Glutamatergic neuron (in vitro differentiated cells): ENCODE measurements around the gene SLC36A3. TPM values are rescaled to one million over a fixed set of nuclear protein-coding genes. Genes with fewer than 3 reads are reported as not detected.

Experiments used
- DNase-seq: peaks from one replicate; pipeline ENCODE4 v3.0.0; 2022
- H3K27ac Mint-ChIP-seq: one replicate; pipeline ENCODE4 v1.8.0; 2020; ENCODE audit warnings: mild to moderate bottlenecking, mixed read lengths, inconsistent platforms; ENCODE audit not compliant: unreplicated experiment
- H3K27me3 Mint-ChIP-seq: one replicate; pipeline ENCODE4 v1.8.0; 2020; ENCODE audit warnings: mild to moderate bottlenecking, moderate library complexity, mixed read lengths, inconsistent platforms; ENCODE audit not compliant: unreplicated experiment
- H3K36me3 Mint-ChIP-seq: one replicate; pipeline ENCODE4 v1.8.0; 2020; ENCODE audit warnings: mild to moderate bottlenecking, mixed read lengths, inconsistent platforms; ENCODE audit not compliant: unreplicated experiment
- H3K4me1 Mint-ChIP-seq: one replicate; pipeline ENCODE4 v1.8.0; 2020; ENCODE audit warnings: mild to moderate bottlenecking, low read depth, mixed read lengths, inconsistent platforms; ENCODE audit not compliant: unreplicated experiment
- H3K4me3 Mint-ChIP-seq: one replicate; pipeline ENCODE4 v1.8.0; 2020; ENCODE audit warnings: mild to moderate bottlenecking, mixed read lengths, inconsistent platforms; ENCODE audit not compliant: unreplicated experiment
- H3K9me3 Mint-ChIP-seq: one replicate; pipeline ENCODE4 v1.8.0; 2020; ENCODE audit warnings: mild to moderate bottlenecking, moderate library complexity, mixed read lengths, inconsistent platforms; ENCODE audit not compliant: unreplicated experiment
- CTCF ChIP-seq: fragments of 200-600 bp; sonication (generic); IDR thresholded peaks from one replicate; pipeline ENCODE4 v1.5.0; 2021; ENCODE audit not compliant: partially characterized antibody, unreplicated experiment
- long read RNA-seq: library from polyadenylated mRNA; unstranded; transcript quantifications from one replicate; pipeline ENCODE4 v2.0.0, GENCODE V29; 2020; ENCODE audit not compliant: unreplicated experiment
- total RNA-seq: library from RNA; stranded (reverse); fragmentation: NEBNext Ultra II Directional; extraction: Animal tissue kit (Norgen Biotek cat#: 25700); gene quantifications from one replicate; pipeline ENCODE4 v1.2.1, GENCODE V29; 2021; ENCODE audit not compliant: unreplicated experiment

The SLC36A3 gene
- total RNA-seq: not detected
- long read RNA-seq: 0 reads

GRCh38 chr5:151303666-151304065 is at the start of gene SLC36A3:
Gene SLC36A3, minus strand, starts transcription at chr5:151303766. Its CDS starts 412 bp downstream, at chr5:151303354.
- peaks cover 4% of the 10 kb centered on the region for H3K27me3 Mint-ChIP-seq
- no peak within 1 kb of the TSS for H3K4me3 Mint-ChIP-seq
- peaks cover 6% of the 10 kb centered on the region for H3K36me3 Mint-ChIP-seq
- no peak for TF ChIP-seq CTCF
- DNase-seq: no peak
- no peaks in the 10 kb centered on the region for H3K4me1 Mint-ChIP-seq
- no peak within 1 kb of the TSS for H3K27ac Mint-ChIP-seq
- no peaks in the 10 kb centered on the region for H3K9me3 Mint-ChIP-seq

GRCh38 chr5:151351671-151352070 is 48.1 kb upstream of the SLC36A3 start:
- Mint-ChIP-seq H3K9me3 (no peaks in the 10 kb centered on the region), H3K4me1 (no peaks in the 10 kb centered on the region), H3K36me3 (no peaks in the 10 kb centered on the region), H3K4me3 (no peak overlapping the region), H3K27me3 (peaks cover 2% of the 10 kb centered on the region), H3K27ac (no peak overlapping the region)
- DNase-seq: no peak
- TF ChIP-seq CTCF: no peak

- H3K4me3 Mint-ChIP-seq: no peak overlapping the region
- H3K9me3 Mint-ChIP-seq: no peaks in the 10 kb centered on the region
- H3K36me3 Mint-ChIP-seq: no peaks in the 10 kb centered on the region
- no peak overlapping the region for H3K27ac Mint-ChIP-seq
- H3K4me1 Mint-ChIP-seq: no peaks in the 10 kb centered on the region
- DNase-seq: no peak
- H3K27me3 Mint-ChIP-seq: peaks cover 5% of the 10 kb centered on the region
- TF ChIP-seq CTCF: no peak
Observed at GRCh38 chr5:151348789-151349188, 45.2 kb upstream of the SLC36A3 start.

- no peak within 1 kb of the TSS for H3K4me3 Mint-ChIP-seq
- no peak for TF ChIP-seq CTCF
- no peaks in the 10 kb centered on the region for H3K36me3 Mint-ChIP-seq
- no peak for DNase-seq
- H3K4me1 Mint-ChIP-seq: no peaks in the 10 kb centered on the region
- peaks cover 3% of the 10 kb centered on the region for H3K9me3 Mint-ChIP-seq
- peaks cover 8% of the 10 kb centered on the region for H3K27me3 Mint-ChIP-seq
- H3K27ac Mint-ChIP-seq: no peak within 1 kb of the TSS
Observed at GRCh38 chr5:151347369-151347768, 43.8 kb upstream of the SLC36A3 start, which contains the start of gene SLC36A2. Gene SLC36A2, minus strand, starts transcription at chr5:151347559. Its CDS starts 99 bp downstream, at chr5:151347460.

GRCh38 chr5:151345808-151346478 is 42.4 kb upstream of the SLC36A3 start:
- DNase-seq: no peak
- Mint-ChIP-seq H3K4me3 (no peak overlapping the region), H3K27me3 (peaks cover 10% of the 10 kb centered on the region), H3K9me3 (peaks cover 3% of the 10 kb centered on the region), H3K36me3 (no peaks in the 10 kb centered on the region), H3K4me1 (no peaks in the 10 kb centered on the region), H3K27ac (no peak overlapping the region)
- TF ChIP-seq CTCF: no peak
